K562 (cell line): Measurements from ENCODE around the gene TCP10L. TPM values are rescaled to one million over a fixed set of nuclear protein-coding genes. Genes with fewer than 3 reads are reported as not detected.
A peak's percentile ranks its signal among the peaks of the same experiment; 100 is the strongest.

Experiments
- ATAC-seq: fragments of 200-7000 bp; cut with Tn5 transposase; 3 replicates; pipeline ENCODE4 v1.9.1; 2020; ENCODE audit warnings: moderate library complexity
- BruUV-seq: library from RNA; stranded (reverse); fragments of 400-500 nt; replicated peaks from 2 replicates; lab custom pipeline; 2021; lab: Mats Ljungman, UMichigan
- CTCF ChIA-PET: fragments of 300-600 bp; formaldehyde crosslinking; extraction: SDS; loops from one replicate; lab custom pipeline; 2021; ENCODE audit warnings: low intra/inter-chr PET ratio; lab: Yijun Ruan, JAX
- POLR2A ChIA-PET: fragments of 300-600, 350-650 bp; sonication (Branson Sonifier 250); formaldehyde crosslinking; extraction: SDS; loops from one replicate; lab custom pipeline; 2021; ENCODE audit warnings: antibody characterized with exemption, inconsistent platforms; lab: Yijun Ruan, JAX
- DNase-seq, 4 experiments: peaks; one replicate each; pipeline versions ENCODE4 v3.0.0 to v3.0.0-alpha.2; 2011 to 2018; ENCODE audit warnings: low spot score in 3 of 4, mixed read lengths in 3 of 4; ENCODE audit errors: extremely low read depth in 1 of 4
- FAIRE-seq: peaks from 2 replicates; lab custom pipeline; 2011; peaks lifted over from hg19 to GRCh38; lab: Jason Lieb, UNC
- H2AFZ ChIP-seq: 2 replicates; pipeline ENCODE4 v1.6.0; 2011; ENCODE audit warnings: low read depth, low read length, control low read depth, inconsistent platforms
- H3K27ac ChIP-seq: fragments of 200-600 bp; 3 replicates; pipeline ENCODE4 v1.8.0; 2011; ENCODE audit warnings: low read depth, mild to moderate bottlenecking, control low read depth, inconsistent platforms, low read length, moderate library complexity, mixed read lengths; ENCODE audit errors: extremely low read depth
- H3K27me3 ChIP-seq, 2 experiments: fragments of 300-600 bp in 1 of 2; 2 replicates in 1 of 2; 3 replicates in 1 of 2; pipeline versions ENCODE4 v1.6.0 to v1.8.0; 2011; ENCODE audit warnings: inconsistent platforms in 2 of 2, low read length in 2 of 2, mild to moderate bottlenecking in 1 of 2, mixed read lengths in 1 of 2, moderate library complexity in 1 of 2; ENCODE audit not compliant: control insufficient read depth in 2 of 2, insufficient read depth in 2 of 2
- H3K36me3 ChIP-seq: fragments of 300-600 bp; 3 replicates; pipeline ENCODE4 v1.8.0; 2011; ENCODE audit warnings: mild to moderate bottlenecking, low read length, inconsistent platforms; ENCODE audit not compliant: control insufficient read depth, insufficient read depth
- H3K4me1 ChIP-seq, 2 experiments: fragments of 200-600 bp in 1 of 2; replicated peaks in 1 of 2; 2 replicates in 1 of 2; 3 replicates in 1 of 2; pipeline versions ENCODE4 v1.5.1 to v1.8.0; 2011; ENCODE audit warnings: inconsistent platforms in 2 of 2, low read length in 2 of 2, mild to moderate bottlenecking in 1 of 2, mixed read lengths in 1 of 2, moderate library complexity in 1 of 2; ENCODE audit not compliant: control insufficient read depth in 2 of 2, insufficient read depth in 2 of 2
- H3K4me2 ChIP-seq: 2 replicates; pipeline ENCODE4 v1.6.1; 2011; ENCODE audit warnings: low read length, control low read depth, inconsistent platforms, mixed read lengths; ENCODE audit not compliant: insufficient read depth
- H3K4me3 ChIP-seq: fragments of 200-600 bp; sonication (generic), shearing (Covaris generic); 2 replicates; pipeline ENCODE4 v1.5.1; 2016; ENCODE audit warnings: control low read depth, inconsistent platforms
- H3K79me2 ChIP-seq: fragments of 200-600 bp; 3 replicates; pipeline ENCODE4 v1.8.0; 2011; ENCODE audit warnings: low read length, inconsistent platforms; ENCODE audit not compliant: control insufficient read depth, insufficient read depth
- H3K9ac ChIP-seq, 2 experiments: 2 replicates each; pipeline versions ENCODE4 v1.6.0 to v1.6.1; 2011; ENCODE audit warnings: low read depth in 2 of 2, low read length in 2 of 2, control low read depth in 1 of 2, inconsistent platforms in 1 of 2, mild to moderate bottlenecking in 1 of 2, mixed read lengths in 1 of 2; ENCODE audit not compliant: insufficient read depth in 1 of 2
- H3K9me1 ChIP-seq: one replicate; pipeline ENCODE4 v1.6.0; 2011; ENCODE audit warnings: inconsistent platforms, mild to moderate bottlenecking, low read length, moderate library complexity; ENCODE audit not compliant: control insufficient read depth, insufficient read depth
- H3K9me3 ChIP-seq: replicated peaks from 2 replicates; pipeline ENCODE4 v1.5.1; 2011; ENCODE audit warnings: low read depth, low read length, inconsistent platforms; ENCODE audit not compliant: control insufficient read depth, insufficient read depth
- H4K20me1 ChIP-seq: replicated peaks from 2 replicates; pipeline ENCODE4 v1.6.1; 2011; ENCODE audit warnings: low read length, inconsistent platforms, mixed read lengths; ENCODE audit not compliant: control insufficient read depth, insufficient read depth
- CBFA2T3 ChIP-seq: fragments of 450-650 bp; IDR thresholded peaks from 2 replicates; pipeline ENCODE4 v1.6.1; 2017
- FOXJ2 ChIP-seq: fragments of 200-800 bp; sonication (Bioruptor generic); IDR thresholded peaks from 2 replicates; pipeline ENCODE4 v1.6.1; 2016; ENCODE audit warnings: missing genetic modification characterization, missing compliant biosample characterization
- HDAC6 ChIP-seq: IDR thresholded peaks from 2 replicates; pipeline ENCODE4 v1.6.1; 2012; ENCODE audit warnings: low read depth, mild to moderate bottlenecking, control low read depth, inconsistent platforms, low read length, moderate library complexity
- POLR2A ChIP-seq: fragments of 450-650 bp; conservative IDR thresholded peaks from 2 replicates; pipeline ENCODE4 v1.6.1; 2016
- ZBTB17 ChIP-seq: fragments of 450-650 bp; formaldehyde crosslinking; IDR thresholded peaks from 2 replicates; pipeline ENCODE4 v1.4.0; 2020; ENCODE audit warnings: mild to moderate bottlenecking
- ZMIZ1 ChIP-seq, 2 experiments: fragments of 150-350 bp in 1 of 2; IDR thresholded peaks; 2 replicates each; pipeline ENCODE4 v1.6.1; 2012 to 2016; ENCODE audit warnings: low read depth in 2 of 2, low read length in 2 of 2, mild to moderate bottlenecking in 1 of 2, moderate library complexity in 1 of 2
- WGBS: fragments of 100-300 bp; shearing (Covaris generic); methylation state at CpG from one replicate; pipeline ENCODE4 v1.1.6; 2016; ENCODE audit warnings: low coverage, mixed read lengths; ENCODE audit not compliant: insufficient coverage; ENCODE audit errors: missing lambda C conversion rate; 5-methylcytosine and 5-hydroxymethylcytosine counted together
- in situ Hi-C: fragments of 300-500 bp; cut with MboI; formaldehyde crosslinking; loops from 4 replicates; pipeline ENCODE4 v1.15.0; 2018; ENCODE audit warnings: inconsistent platforms, mixed read lengths
- intact Hi-C: fragments of 100-400 bp; cut with micrococcal nuclease; formaldehyde crosslinking; loops from 2 replicates; pipeline ENCODE4 v1.14.2; 2022
- polyA plus RNA-seq, 8 experiments: library from polyadenylated mRNA; depleted of rRNA in 4 of 8; stranded (reverse) in 5 of 8; unstranded in 3 of 8; fragments of >200 nt; fragmentation: Nextera tagmentation in 2 of 8; fragmentation: Illumina TruSeq in 1 of 8; extraction: Ambion mirVana in 2 of 8; extraction: Trizol in 1 of 8; gene quantifications; 2 replicates each; pipeline versions ENCODE4 v1.2.1 to v1.2.3, GENCODE V29; 2011 to 2014; ENCODE audit warnings: inconsistent platforms in 1 of 8, missing spikeins in 1 of 8
- total RNA-seq, 7 experiments: library from RNA; depleted of rRNA in 6 of 7; stranded (reverse); fragments of >200 nt in 6 of 7; fragmentation: Illumina TruSeq in 2 of 7; extraction: Trizol in 2 of 7; gene quantifications; 2 replicates each; pipeline versions ENCODE4 v1.2.1 to v1.2.3, GENCODE V29; 2011 to 2021; ENCODE audit warnings: low replicate concordance in 1 of 7

Gene TCP10L
- total and polyA plus RNA-seq, 9 of the 15 experiments (the other 6 are each of a cell fraction or from before 2014, with no cell fraction given), result 0.34 to 0.91 (median 0.56) TPM; not detected in 2

DNA sequence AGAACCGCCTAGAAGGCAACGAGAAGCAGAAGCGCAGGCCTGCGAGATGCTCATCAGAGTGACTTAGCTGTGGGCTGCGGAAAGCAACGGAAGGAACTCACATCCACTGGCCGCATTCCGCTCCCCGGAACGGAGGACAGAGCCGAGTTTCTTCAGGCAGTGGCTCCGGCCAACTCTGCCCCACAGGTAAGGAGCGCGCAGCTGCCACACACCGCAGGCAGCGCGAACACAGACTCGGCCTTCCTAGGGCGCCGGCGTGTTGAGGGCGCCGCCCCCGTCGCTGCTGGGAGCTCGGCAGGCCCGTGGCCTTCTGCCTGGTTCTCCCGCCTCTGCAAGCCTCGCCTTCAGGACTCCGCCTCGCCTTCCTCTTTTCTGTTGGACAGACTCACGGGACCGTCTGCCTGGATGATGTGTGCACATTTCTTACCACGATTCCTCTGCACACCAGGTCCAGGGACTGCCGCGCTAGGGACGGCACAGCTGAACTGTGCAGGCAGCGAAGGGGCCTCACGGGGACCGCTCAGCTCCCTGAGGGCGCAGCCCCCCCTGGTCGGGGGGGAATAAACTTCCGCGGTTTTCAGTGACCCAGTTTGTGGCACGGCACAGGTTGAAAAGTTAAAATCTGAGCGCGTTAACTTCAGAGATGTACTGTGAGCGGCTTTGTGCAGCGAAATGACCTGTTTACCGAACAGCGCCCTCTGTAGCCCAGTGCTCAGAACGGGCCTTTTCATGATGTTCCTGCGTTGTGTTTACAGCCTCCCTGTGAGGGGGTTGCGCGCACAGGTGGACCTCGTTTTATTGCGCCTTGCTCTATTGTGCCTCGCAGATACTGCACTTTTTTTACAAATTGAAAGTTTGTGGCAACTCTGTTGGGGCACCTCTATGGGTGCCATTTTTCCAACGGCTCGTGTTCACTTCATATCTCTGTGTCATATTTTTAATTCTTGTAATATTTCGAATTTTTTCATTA, 15.8 kb downstream of the TCP10L start (continued):
- TF ChIP-seq POLR2A (no peak), ZBTB17 (CRISPR knock-in tag) (peak; percentile 75), FOXJ2 (no peak), HDAC6 (no peak)

DNA sequence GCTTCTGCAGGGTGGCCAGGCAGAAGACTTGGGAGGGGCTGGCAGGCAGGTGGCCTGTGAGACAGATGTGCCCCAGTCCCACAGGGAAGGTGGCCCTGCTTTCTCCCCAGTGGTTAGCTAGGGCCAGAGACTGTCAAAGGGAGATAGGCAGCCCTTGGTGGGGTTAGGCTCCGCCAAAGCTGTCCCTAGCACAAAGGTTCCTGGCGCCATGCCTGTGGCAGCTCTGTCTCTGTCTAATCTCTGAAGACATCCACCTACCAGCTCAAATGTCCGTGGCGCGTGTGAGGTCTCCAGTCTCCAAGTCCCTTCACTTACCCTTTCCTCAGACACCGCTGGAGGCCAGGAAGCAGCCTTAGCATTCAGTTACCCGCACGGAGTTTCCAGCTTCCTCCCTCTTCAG, 17.7 kb downstream of the TCP10L start:
- H3K27me3 ChIP-seq, result no peaks in the 10 kb centered on the region; a peak in 1 of 5 replicates
- peak overlapping the region in 1 of 2 experiments; percentile 49; a peak in 1 of 4 replicates for H3K9ac ChIP-seq
- 44% methylated on average over 8 of the region's 8 CpGs for WGBS
- in situ Hi-C loops (no loop called here), intact Hi-C loops (no loop called here)
- TF ChIP-seq ZMIZ1 (IDR thresholded peaks at IDR 0.05; ENCODE audit: low read depth in 2 of 2, low read length in 2 of 2) (no peak), CBFA2T3 (0 out of 2 replicates have a peak, but pooled peaks have one; percentile 5)
- H3K36me3 ChIP-seq, result no peaks in the 10 kb centered on the region
- no peaks in the 10 kb centered on the region for H3K9me3 ChIP-seq
- H3K27ac ChIP-seq, result no peak overlapping the region
- DNase-seq (peak in 1 of 4 experiments; percentile 38), FAIRE-seq (no peak), ATAC-seq (no peak)
- H2AFZ ChIP-seq, result peak overlapping the region; percentile 69
- H4K20me1 ChIP-seq, result no peaks in the 10 kb centered on the region
- no peaks in the 10 kb centered on the region for H3K9me1 ChIP-seq
- ChIA-PET POLR2A (interaction anchor here (0.7 kb wide), 1 partner anchor 16 kb away, joined by 3 read pairs; no protein-coding TSS in a partner anchor), CTCF (no interaction called here)
- H3K4me2 ChIP-seq, result no peak overlapping the region
- no TSS peak for BruUV-seq
- peaks cover 11 to 16% of the 10 kb centered on the region in 2 experiments; a peak in 4 of 5 replicates for H3K4me1 ChIP-seq
- no peaks in the 10 kb centered on the region for H3K79me2 ChIP-seq
- no peak overlapping the region for H3K4me3 ChIP-seq
